Lung (tissue), 12 donors: ENCODE measurements around the gene TNFSF8. TPM values are rescaled to one million over a fixed set of nuclear protein-coding genes. Genes with fewer than 3 reads are reported as not detected.

ENCODE experiments used
- ATAC-seq: fragments of 200-7000 bp; cut with Tn5 transposase; one replicate; pipeline ENCODE4 v1.9.1; 2020; ENCODE audit warnings: moderate number of reproducible peaks; ENCODE audit not compliant: insufficient read depth, low FRiP score
- DNase-seq, 3 donors: peaks; one replicate each; pipeline ENCODE4 v3.0.0-alpha.2; 2013 to 2017
- H3K27ac ChIP-seq, 2 donors: one replicate each; pipeline ENCODE4 v1.5.1; 2013; ENCODE audit warnings: mild to moderate bottlenecking in 2 of 2, moderate library complexity in 2 of 2, control low read depth in 1 of 2, inconsistent platforms in 1 of 2, low read depth in 1 of 2, low read length in 1 of 2
- H3K27me3 ChIP-seq, 3 donors: one replicate each; pipeline ENCODE4 v1.5.1; 2013; ENCODE audit warnings: low read length in 2 of 3; ENCODE audit not compliant: control insufficient read depth in 3 of 3, insufficient read depth in 3 of 3
- H3K36me3 ChIP-seq, 4 donors: one replicate each; pipeline ENCODE4 v1.5.1; 2013; ENCODE audit warnings: low read length in 4 of 4, mild to moderate bottlenecking in 1 of 4, moderate library complexity in 1 of 4; ENCODE audit not compliant: control insufficient read depth in 4 of 4, insufficient read depth in 4 of 4
- H3K4me1 ChIP-seq, 5 donors: one replicate each; pipeline ENCODE4 v1.5.1; 2013; ENCODE audit warnings: low read length in 5 of 5, mild to moderate bottlenecking in 2 of 5, moderate library complexity in 1 of 5; ENCODE audit not compliant: control insufficient read depth in 5 of 5, insufficient read depth in 5 of 5
- H3K4me3 ChIP-seq: one replicate; pipeline ENCODE4 v1.5.1; 2013; ENCODE audit warnings: mild to moderate bottlenecking, control low read depth, moderate library complexity
- H3K9ac ChIP-seq, 2 donors: one replicate each; pipeline ENCODE4 v1.5.1; 2013; ENCODE audit warnings: low read length in 2 of 2, control low read depth in 1 of 2; ENCODE audit not compliant: insufficient read depth in 1 of 2
- H3K9me3 ChIP-seq, 4 donors: one replicate each; pipeline ENCODE4 v1.5.1; 2013; ENCODE audit warnings: low read length in 3 of 4, mild to moderate bottlenecking in 1 of 4, moderate library complexity in 1 of 4; ENCODE audit not compliant: control insufficient read depth in 4 of 4, insufficient read depth in 3 of 4
- WGBS, 2 donors: extraction: QIAGEN DNeasy Blood & Tissue Kit; methylation state at CpG; one replicate each; pipeline ENCODE4 v1.1.7; 2013; 5-methylcytosine and 5-hydroxymethylcytosine counted together
- polyA plus RNA-seq, 2 donors: library from polyadenylated mRNA; stranded (reverse); fragments of 200-250 nt; gene quantifications; one replicate each; pipeline ENCODE4 v1.2.1, GENCODE V29; 2013
- total RNA-seq, 2 donors: library from RNA; depleted of rRNA in 1 of 2; stranded (reverse); fragments of >200 nt in 1 of 2; gene quantifications; one replicate each; pipeline ENCODE4 v1.2.1, GENCODE V29; 2014 to 2021
- TF ChIP-seq, protein P1 (sequence below): IDR thresholded peaks from 2 replicates; pipeline ENCODE4 v1.5.1; 2012; ENCODE audit warnings: mild to moderate bottlenecking; ENCODE audit errors: control extremely low read depth, extremely low read depth
- donor health status: control.
- donor health status: control.
- donor health status: Bipolar disorder and iron deficiency.
- donor health status: healthy.
- donor health status: DM: yes; HTN: yes; CAD: no.

Gene TNFSF8
- total and polyA plus RNA-seq, 4 donors = 0.61 to 8.7 (median 4.8) TPM

GRCh38 chr9:114941376-114941775 lies 11.0 kb upstream of the TNFSF8 start:
- H3K27me3 ChIP-seq = no peaks in the 10 kb centered on the region
- TF ChIP-seq, protein P1, sequence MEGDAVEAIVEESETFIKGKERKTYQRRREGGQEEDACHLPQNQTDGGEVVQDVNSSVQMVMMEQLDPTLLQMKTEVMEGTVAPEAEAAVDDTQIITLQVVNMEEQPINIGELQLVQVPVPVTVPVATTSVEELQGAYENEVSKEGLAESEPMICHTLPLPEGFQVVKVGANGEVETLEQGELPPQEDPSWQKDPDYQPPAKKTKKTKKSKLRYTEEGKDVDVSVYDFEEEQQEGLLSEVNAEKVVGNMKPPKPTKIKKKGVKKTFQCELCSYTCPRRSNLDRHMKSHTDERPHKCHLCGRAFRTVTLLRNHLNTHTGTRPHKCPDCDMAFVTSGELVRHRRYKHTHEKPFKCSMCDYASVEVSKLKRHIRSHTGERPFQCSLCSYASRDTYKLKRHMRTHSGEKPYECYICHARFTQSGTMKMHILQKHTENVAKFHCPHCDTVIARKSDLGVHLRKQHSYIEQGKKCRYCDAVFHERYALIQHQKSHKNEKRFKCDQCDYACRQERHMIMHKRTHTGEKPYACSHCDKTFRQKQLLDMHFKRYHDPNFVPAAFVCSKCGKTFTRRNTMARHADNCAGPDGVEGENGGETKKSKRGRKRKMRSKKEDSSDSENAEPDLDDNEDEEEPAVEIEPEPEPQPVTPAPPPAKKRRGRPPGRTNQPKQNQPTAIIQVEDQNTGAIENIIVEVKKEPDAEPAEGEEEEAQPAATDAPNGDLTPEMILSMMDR = no peak
- no peaks in the 10 kb centered on the region for H3K36me3 ChIP-seq
- H3K27ac ChIP-seq = no peak overlapping the region
- ATAC-seq (no peak), DNase-seq (peak in 2 of 3 donors; percentile 71 to 76)
- peaks cover 0 to 23% (median 7%) of the 10 kb centered on the region in 5 donors for H3K4me1 ChIP-seq
- no peak overlapping the region for H3K4me3 ChIP-seq
- no peak overlapping the region for H3K9ac ChIP-seq
- WGBS, 2 donors = 85 to 86% methylated on average over 2 of the region's 2 CpGs
- H3K9me3 ChIP-seq = no peaks in the 10 kb centered on the region

DNA sequence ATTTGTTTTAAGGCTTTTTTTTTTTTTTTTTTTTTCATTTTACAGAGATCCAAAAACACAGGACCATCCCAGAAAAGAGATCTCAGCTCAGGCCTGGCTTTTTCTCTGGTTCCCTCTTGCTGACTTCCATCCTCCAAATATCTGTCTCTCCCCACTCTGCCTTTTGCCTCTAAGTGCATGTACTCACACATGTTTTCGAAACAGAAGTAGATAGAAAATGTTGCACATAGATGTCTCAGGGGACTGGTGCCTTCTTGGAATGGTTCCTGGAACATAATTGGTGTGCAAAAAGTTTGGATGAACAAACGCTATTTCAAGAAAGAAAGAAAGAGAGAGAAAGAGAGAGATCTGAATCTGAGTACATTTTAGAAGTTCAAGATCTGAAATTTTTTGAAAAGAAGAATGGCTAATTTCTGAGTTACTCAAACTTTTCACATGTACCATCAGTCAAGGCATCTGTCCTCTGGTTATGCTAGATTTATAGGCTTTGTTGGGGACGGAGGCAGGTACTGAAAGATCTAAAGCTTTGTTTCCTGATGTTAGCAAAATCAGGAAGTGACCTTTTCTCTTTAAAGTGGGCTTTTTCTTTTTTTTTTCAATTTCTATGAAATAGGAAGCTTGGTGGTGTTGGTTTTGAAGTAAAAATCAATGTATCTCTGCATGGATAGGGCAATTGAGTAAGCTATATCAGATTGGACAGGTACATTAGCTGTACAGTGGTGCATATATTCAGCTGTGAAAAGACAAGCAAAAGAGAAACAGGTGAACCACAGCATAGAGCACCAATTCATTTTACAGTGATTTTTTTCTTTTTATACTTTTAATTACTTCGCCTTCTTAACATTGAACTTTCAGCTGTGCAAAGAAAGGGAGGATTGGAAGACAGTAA lies 8.5 kb upstream of the TNFSF8 start:
- Histone ChIP-seq H3K9me3 (no peaks in the 10 kb centered on the region), H3K27ac (no peak overlapping the region), H3K36me3 (no peaks in the 10 kb centered on the region), H3K4me3 (no peak overlapping the region), H3K9ac (no peak overlapping the region), H3K27me3 (no peaks in the 10 kb centered on the region), H3K4me1 (peaks cover 0 to 44% (median 11%) of the 10 kb centered on the region in 5 donors)
- TF ChIP-seq, protein P1 = no peak
- ATAC-seq (no peak), DNase-seq (peak in 1 of 3 donors; percentile 39)
- WGBS, 2 donors = 55 to 67% methylated on average over 4 of the region's 4 CpGs

- Histone ChIP-seq H3K4me1 (peaks cover 0 to 50% (median 11%) of the 10 kb centered on the region in 5 donors), H3K9me3 (no peaks in the 10 kb centered on the region), H3K36me3 (no peaks in the 10 kb centered on the region), H3K4me3 (no peak overlapping the region), H3K27ac (no peak overlapping the region), H3K9ac (no peak overlapping the region), H3K27me3 (no peaks in the 10 kb centered on the region)
- TF ChIP-seq, protein P1 = no peak
- WGBS, 2 donors = 43 to 66% methylated on average over 3 of the region's 3 CpGs
- no peak for ATAC-seq
- DNase-seq = no peak
Measured at GRCh38 chr9:114937516-114937915, 7.1 kb upstream of the TNFSF8 start.
